ENCODE data around the gene HRH3. TPM values are rescaled to one million over a fixed set of nuclear protein-coding genes. Genes with fewer than 3 reads are reported as not detected.

The HRH3 gene
- polyA plus RNA-seq, 3 donors = not detected

DNA sequence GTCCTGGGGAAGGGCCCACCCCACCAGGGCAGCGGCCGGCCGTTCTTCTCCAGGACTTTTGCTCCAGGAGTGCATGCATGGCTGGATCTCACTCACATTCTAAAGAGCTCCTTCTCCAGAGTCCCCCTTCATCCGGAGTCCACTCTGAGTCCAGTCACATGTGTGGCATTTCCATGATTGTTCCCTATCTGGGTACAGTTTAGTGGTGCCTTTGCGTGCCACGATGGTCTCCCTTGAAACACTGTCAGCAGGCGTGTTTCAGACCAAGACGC, 39.2 kb upstream of the HRH3 start:
- H4K20me1 ChIP-seq (ENCODE audit: insufficient read depth, low read length) = peaks cover 59% of the 10 kb centered on the region

DNA sequence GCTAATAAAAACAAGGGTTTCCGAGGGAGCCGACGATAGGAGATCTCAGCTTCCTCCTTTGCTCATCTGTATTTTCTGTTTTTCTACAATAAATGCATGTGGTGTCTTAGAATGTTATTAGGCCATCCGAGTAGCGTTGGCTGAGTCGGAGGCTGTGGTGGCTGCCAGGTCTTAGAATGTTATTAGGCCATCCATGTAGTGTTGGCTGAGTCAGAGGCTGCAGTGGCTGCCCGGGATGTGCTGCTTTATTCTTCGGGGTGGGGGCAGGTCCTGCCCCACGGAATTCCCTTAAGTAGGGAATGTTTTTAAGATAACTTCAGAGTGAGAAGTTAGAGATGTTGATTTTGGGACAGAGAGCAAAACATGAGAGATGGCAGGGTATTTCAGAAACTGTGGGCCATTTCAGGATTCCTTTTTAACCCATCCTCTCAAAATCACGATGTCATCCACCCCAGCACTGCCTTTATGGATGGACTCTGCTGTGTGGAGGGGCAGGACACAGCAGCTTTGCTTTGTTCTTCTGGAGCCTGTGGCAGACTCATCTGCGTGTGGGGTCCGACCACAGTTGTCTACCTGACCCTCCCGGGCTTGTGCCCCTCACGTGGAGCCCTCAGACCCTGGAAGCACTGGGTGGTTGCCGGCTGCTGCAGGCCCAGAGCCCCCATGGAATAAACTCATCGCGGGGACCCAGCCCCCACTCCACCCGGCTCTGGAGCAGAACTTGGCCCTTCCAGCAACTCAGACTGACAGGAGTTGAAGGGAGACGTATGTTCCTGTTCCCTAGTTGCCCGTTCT, 38.6 kb upstream of the HRH3 start:
- H3K4me1 ChIP-seq (ENCODE audit: control insufficient read depth in 1 of 2, insufficient read depth in 2 of 2, low read length in 2 of 2) = no peaks in the 10 kb centered on the region
- no peak for DNase-seq
- peaks cover 64% of the 10 kb centered on the region for H4K20me1 ChIP-seq (ENCODE audit: insufficient read depth, low read length)
- H3K4me3 ChIP-seq (replicated peaks in 1 of 3; ENCODE audit: low read depth in 2 of 3, low read length in 3 of 3) = no peak overlapping the region
- Mint-ChIP-seq H3K36me3 (peaks cover 78 to 92% of the 10 kb centered on the region in 2 donors), H3K9me3 (peaks cover 0 to 2% (median 0%) of the 10 kb centered on the region in 7 donors), H3K27ac (peak overlapping the region in 1 of 7 donors; percentile 53), H3K27me3 (ENCODE audit: low read depth in 3 of 3) (peaks cover 0 to 2% (median 0%) of the 10 kb centered on the region in 3 donors), H3K4me1 (no peaks in the 10 kb centered on the region), H3K4me3 (no peak overlapping the region)
- H3K79me2 ChIP-seq (ENCODE audit: insufficient read depth, low read length) = peaks cover 29% of the 10 kb centered on the region
- H3K4me2 ChIP-seq (replicated peaks; ENCODE audit: extremely low read depth, low read length, poor library complexity, severe bottlenecking) = no peak overlapping the region
- 95% methylated on average over 13 of the region's 20 CpGs for WGBS (ENCODE audit: insufficient coverage)
- no peaks in the 10 kb centered on the region for H3K27me3 ChIP-seq (ENCODE audit: control insufficient read depth in 2 of 2, insufficient read depth in 2 of 2, low read length in 2 of 2)
- intact Hi-C loops (cut with micrococcal nuclease) = no loop called here
- no peak overlapping the region for H2AFZ ChIP-seq (ENCODE audit: insufficient read depth, low read depth, low read length, poor library complexity, severe bottlenecking)
- H3K36me3 ChIP-seq (replicated peaks in 1 of 2; ENCODE audit: control insufficient read depth in 1 of 2, insufficient read depth in 2 of 2, low read length in 2 of 2) = peaks cover 68 to 89% of the 10 kb centered on the region in 2 donors
- TF ChIP-seq, protein P1, sequence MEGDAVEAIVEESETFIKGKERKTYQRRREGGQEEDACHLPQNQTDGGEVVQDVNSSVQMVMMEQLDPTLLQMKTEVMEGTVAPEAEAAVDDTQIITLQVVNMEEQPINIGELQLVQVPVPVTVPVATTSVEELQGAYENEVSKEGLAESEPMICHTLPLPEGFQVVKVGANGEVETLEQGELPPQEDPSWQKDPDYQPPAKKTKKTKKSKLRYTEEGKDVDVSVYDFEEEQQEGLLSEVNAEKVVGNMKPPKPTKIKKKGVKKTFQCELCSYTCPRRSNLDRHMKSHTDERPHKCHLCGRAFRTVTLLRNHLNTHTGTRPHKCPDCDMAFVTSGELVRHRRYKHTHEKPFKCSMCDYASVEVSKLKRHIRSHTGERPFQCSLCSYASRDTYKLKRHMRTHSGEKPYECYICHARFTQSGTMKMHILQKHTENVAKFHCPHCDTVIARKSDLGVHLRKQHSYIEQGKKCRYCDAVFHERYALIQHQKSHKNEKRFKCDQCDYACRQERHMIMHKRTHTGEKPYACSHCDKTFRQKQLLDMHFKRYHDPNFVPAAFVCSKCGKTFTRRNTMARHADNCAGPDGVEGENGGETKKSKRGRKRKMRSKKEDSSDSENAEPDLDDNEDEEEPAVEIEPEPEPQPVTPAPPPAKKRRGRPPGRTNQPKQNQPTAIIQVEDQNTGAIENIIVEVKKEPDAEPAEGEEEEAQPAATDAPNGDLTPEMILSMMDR (IDR thresholded peaks at IDR 0.05) = no peak
- no peaks in the 10 kb centered on the region for H3K9me3 ChIP-seq (replicated peaks in 1 of 2; ENCODE audit: control insufficient read depth in 1 of 2, insufficient read depth in 1 of 2, low read length in 2 of 2)
- H3K9ac ChIP-seq (ENCODE audit: insufficient read depth, low read length, poor library complexity, severe bottlenecking) = no peak overlapping the region
- no peak overlapping the region for H3K27ac ChIP-seq (ENCODE audit: low read depth in 1 of 2, low read length in 2 of 2)

More for the DNA sequence above, 39.2 kb upstream of the HRH3 start:
- Histone ChIP-seq H3K79me2 (ENCODE audit: insufficient read depth, low read length) (peaks cover 23% of the 10 kb centered on the region), H3K36me3 (replicated peaks in 1 of 2; ENCODE audit: control insufficient read depth in 1 of 2, insufficient read depth in 2 of 2, low read length in 2 of 2) (peaks cover 71 to 90% of the 10 kb centered on the region in 2 donors), H3K27me3 (ENCODE audit: control insufficient read depth in 2 of 2, insufficient read depth in 2 of 2, low read length in 2 of 2) (no peaks in the 10 kb centered on the region), H2AFZ (ENCODE audit: insufficient read depth, low read depth, low read length, poor library complexity, severe bottlenecking) (no peak overlapping the region), H3K9me3 (replicated peaks in 1 of 2; ENCODE audit: control insufficient read depth in 1 of 2, insufficient read depth in 1 of 2, low read length in 2 of 2) (no peaks in the 10 kb centered on the region), H3K27ac (ENCODE audit: low read depth in 1 of 2, low read length in 2 of 2) (no peak overlapping the region), H3K9ac (ENCODE audit: insufficient read depth, low read length, poor library complexity, severe bottlenecking) (no peak overlapping the region), H3K4me3 (replicated peaks in 1 of 3; ENCODE audit: low read depth in 2 of 3, low read length in 3 of 3) (no peak overlapping the region), H3K4me2 (replicated peaks; ENCODE audit: extremely low read depth, low read length, poor library complexity, severe bottlenecking) (no peak overlapping the region), H3K4me1 (ENCODE audit: control insufficient read depth in 1 of 2, insufficient read depth in 2 of 2, low read length in 2 of 2) (no peaks in the 10 kb centered on the region)
- H3K4me3 Mint-ChIP-seq = no peak overlapping the region
- H3K27ac Mint-ChIP-seq = peak overlapping the region in 1 of 7 donors; percentile 50
- intact Hi-C loops (cut with micrococcal nuclease) = no loop called here
- H3K4me1 Mint-ChIP-seq = no peaks in the 10 kb centered on the region
- peaks cover 0 to 2% (median 0%) of the 10 kb centered on the region in 7 donors for H3K9me3 Mint-ChIP-seq
- H3K36me3 Mint-ChIP-seq = peaks cover 75 to 93% of the 10 kb centered on the region in 2 donors
- no peak for DNase-seq
- TF ChIP-seq, protein P1 (IDR thresholded peaks at IDR 0.05) = no peak
- WGBS (ENCODE audit: insufficient coverage) = 98% methylated on average over 8 of the region's 8 CpGs
- H3K27me3 Mint-ChIP-seq (ENCODE audit: low read depth in 3 of 3) = peaks cover 0 to 2% (median 0%) of the 10 kb centered on the region in 3 donors

Measured in CD14-positive monocyte (primary cell).